MM.1S (cell line): ENCODE results near the gene DTNB.

Source experiments
- DNase-seq: peaks from one replicate; pipeline ENCODE4 v3.0.0-alpha.2; 2015
- H2AFZ ChIP-seq: fragments of 300-600 bp; sonication (generic); 2 replicates; pipeline ENCODE4 v1.6.0; 2016; ENCODE audit warnings: antibody characterized with exemption, low read length
- H3F3A ChIP-seq: fragments of 300-600 bp; sonication (generic); 2 replicates; pipeline ENCODE4 v1.6.1; 2016; ENCODE audit warnings: mild to moderate bottlenecking, antibody characterized with exemption, low read length, moderate library complexity, mixed read lengths; ENCODE audit not compliant: insufficient read depth
- H3K27ac ChIP-seq: fragments of 300-600 bp; sonication (generic); 2 replicates; pipeline ENCODE4 v1.5.1; 2016; ENCODE audit warnings: mild to moderate bottlenecking, low read length
- H3K27me3 ChIP-seq: fragments of 300-600 bp; sonication (generic); replicated peaks from 2 replicates; pipeline ENCODE4 v1.6.0; 2016; ENCODE audit warnings: low read length; ENCODE audit not compliant: insufficient read depth
- H3K36me3 ChIP-seq: fragments of 300-600 bp; sonication (generic); replicated peaks from 2 replicates; pipeline ENCODE4 v1.6.1; 2016; ENCODE audit warnings: mild to moderate bottlenecking, low read length, mixed read lengths; ENCODE audit not compliant: insufficient read depth
- H3K4me1 ChIP-seq: fragments of 300-600 bp; sonication (generic); 2 replicates; pipeline ENCODE4 v1.6.1; 2016; ENCODE audit warnings: low read length, mixed read lengths
- H3K4me2 ChIP-seq: fragments of 300-600 bp; sonication (generic); 2 replicates; pipeline ENCODE4 v1.6.0; 2016; ENCODE audit warnings: low read depth, low read length
- H3K4me3 ChIP-seq: fragments of 300-600 bp; sonication (generic); 2 replicates; pipeline ENCODE4 v1.5.1; 2016; ENCODE audit warnings: low read length, mixed read lengths
- H3K79me2 ChIP-seq: fragments of 300-600 bp; sonication (generic); 2 replicates; pipeline ENCODE4 v1.6.1; 2016; ENCODE audit warnings: mixed run types, low read length, mixed read lengths
- H3K9ac ChIP-seq: fragments of 300-600 bp; sonication (generic); 2 replicates; pipeline ENCODE4 v1.6.1; 2016; ENCODE audit warnings: low read length, mixed read lengths
- H3K9me2 ChIP-seq: fragments of 300-600 bp; sonication (generic); replicated peaks from 2 replicates; pipeline ENCODE4 v1.6.1; 2016; ENCODE audit warnings: mild to moderate bottlenecking, low read length, mixed read lengths; ENCODE audit not compliant: insufficient read depth
- H3K9me3 ChIP-seq: fragments of 300-600 bp; sonication (generic); replicated peaks from 2 replicates; pipeline ENCODE4 v1.6.1; 2016; ENCODE audit warnings: mild to moderate bottlenecking, low read length, mixed read lengths; ENCODE audit not compliant: insufficient read depth
- H4K20me1 ChIP-seq: fragments of 300-600 bp; sonication (generic); 2 replicates; pipeline ENCODE4 v1.6.1; 2016; ENCODE audit warnings: mild to moderate bottlenecking, low read length, moderate library complexity, mixed read lengths; ENCODE audit not compliant: insufficient read depth
- CTCF ChIP-seq: fragments of 300-600 bp; sonication (generic); IDR thresholded peaks from 2 replicates; pipeline ENCODE4 v1.5.1; 2016; ENCODE audit warnings: antibody characterized with exemption, low read length, mixed read lengths
- EZH2 ChIP-seq: fragments of 300-600 bp; sonication (generic); optimal IDR thresholded peaks from 2 replicates; pipeline ENCODE3; 2017; ENCODE audit warnings: low read depth, mild to moderate bottlenecking, antibody characterized with exemption, low read length, mixed read lengths
- EZH2phosphoT487 ChIP-seq: fragments of 300-600 bp; sonication (generic); IDR thresholded peaks from 2 replicates; pipeline ENCODE4 v1.6.1; 2018; ENCODE audit warnings: antibody characterized with exemption, low read length

Gene DTNB

GRCh38 chr2:25655316-25655715 lies 18.1 kb downstream of the DTNB start:
- Histone ChIP-seq H3K9ac (no peak overlapping the region), H3K36me3 (no peaks in the 10 kb centered on the region), H3K27me3 (no peaks in the 10 kb centered on the region), H2AFZ (no peak overlapping the region), H3K79me2 (peaks cover 32% of the 10 kb centered on the region), H3K9me3 (no peaks in the 10 kb centered on the region), H3K4me1 (peaks cover 6% of the 10 kb centered on the region), H3K27ac (no peak overlapping the region), H3F3A (0 out of 2 replicates have a peak, but pooled peaks cover 2% of the 10 kb centered on the region), H3K4me3 (no peak overlapping the region), H3K9me2 (no peaks in the 10 kb centered on the region), H3K4me2 (no peak overlapping the region), H4K20me1 (no peaks in the 10 kb centered on the region)
- TF ChIP-seq EZH2 (no peak), CTCF (no peak), EZH2phosphoT487 (no peak)
- DNase-seq = no peak

DNA sequence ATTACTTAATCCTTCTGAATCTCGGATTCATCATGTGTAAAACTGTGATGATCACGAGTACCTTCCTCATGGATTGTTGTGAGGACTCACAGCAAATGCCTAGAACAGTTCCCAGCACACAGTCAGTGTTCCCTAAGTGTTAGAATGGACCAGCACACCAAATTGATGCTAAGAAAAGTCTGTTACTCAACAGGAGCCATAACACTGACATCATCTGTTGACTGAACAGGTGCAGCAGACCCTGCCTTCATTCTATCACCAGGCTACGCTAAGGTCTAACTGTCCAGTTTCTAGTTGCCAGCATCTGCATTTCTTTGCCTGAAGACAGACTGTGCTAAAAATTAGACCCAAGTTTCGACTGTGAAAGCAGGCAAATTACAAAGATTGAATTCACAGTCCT lies 18.6 kb downstream of the DTNB start:
- H3F3A ChIP-seq = 0 out of 2 replicates have a peak, but pooled peaks cover 2% of the 10 kb centered on the region
- no peak for TF ChIP-seq CTCF
- no peak for TF ChIP-seq EZH2
- TF ChIP-seq EZH2phosphoT487 = no peak
- H3K79me2 ChIP-seq = peaks cover 32% of the 10 kb centered on the region
- H3K27ac ChIP-seq = no peak overlapping the region
- H3K9ac ChIP-seq = no peak overlapping the region
- H4K20me1 ChIP-seq = no peaks in the 10 kb centered on the region
- no peak overlapping the region for H3K4me3 ChIP-seq
- no peak overlapping the region for H3K4me2 ChIP-seq
- no peaks in the 10 kb centered on the region for H3K9me2 ChIP-seq
- no peak for DNase-seq
- no peaks in the 10 kb centered on the region for H3K27me3 ChIP-seq
- H3K9me3 ChIP-seq = no peaks in the 10 kb centered on the region
- H2AFZ ChIP-seq = no peak overlapping the region
- H3K36me3 ChIP-seq = no peaks in the 10 kb centered on the region
- H3K4me1 ChIP-seq = peaks cover 6% of the 10 kb centered on the region

- Histone ChIP-seq H3K9ac (no peak overlapping the region), H3K9me2 (no peaks in the 10 kb centered on the region), H3K36me3 (no peaks in the 10 kb centered on the region), H2AFZ (no peak overlapping the region), H4K20me1 (no peaks in the 10 kb centered on the region), H3K27ac (no peak overlapping the region), H3K27me3 (no peaks in the 10 kb centered on the region), H3K4me1 (no peaks in the 10 kb centered on the region), H3K4me3 (no peak overlapping the region), H3F3A (no peaks in the 10 kb centered on the region), H3K4me2 (no peak overlapping the region), H3K79me2 (peaks cover 21% of the 10 kb centered on the region), H3K9me3 (no peaks in the 10 kb centered on the region)
- no peak for TF ChIP-seq EZH2phosphoT487
- no peak for TF ChIP-seq CTCF
- no peak for TF ChIP-seq EZH2
- DNase-seq = no peak
These were observed 21.5 kb downstream of the DTNB start for GRCh38 chr2:25651782-25652455.
